HG02852 (cell line): ENCODE results near the gene MUC21.

Experiments used
- ATAC-seq: cut with Tn5 transposase; IDR thresholded peaks from one replicate; pipeline ENCODE4 v1.9.1; 2021; ENCODE audit warnings: mild to moderate bottlenecking, moderate library complexity; ENCODE audit not compliant: unreplicated experiment

MUC21 gene

GRCh38 chr6:30983439-30983838, at the start of gene MUC21:
TSS of gene MUC21 (plus strand) at chr6:30983718. CDS start at chr6:30983959, 241 bp downstream.
- ATAC-seq: no peak

DNA sequence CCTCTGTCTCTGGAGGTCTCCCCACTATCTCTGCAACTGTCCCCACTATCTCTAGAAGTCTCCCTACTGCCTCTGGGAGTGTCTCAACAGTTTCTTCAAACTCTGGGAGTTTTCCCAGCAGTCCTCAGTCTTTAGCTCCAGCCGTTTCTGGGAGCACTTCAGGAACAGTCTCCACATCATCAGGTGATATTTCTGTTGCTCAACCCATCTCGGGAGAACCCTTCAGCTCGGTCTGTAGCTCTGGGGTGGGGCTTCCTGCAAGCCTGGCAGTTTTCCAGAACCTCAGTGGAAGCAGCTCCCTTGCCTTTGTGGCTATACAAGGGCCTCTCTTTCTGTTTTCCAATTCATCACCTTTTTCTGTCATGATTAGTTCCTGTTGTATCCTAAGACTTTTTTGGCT, 48.5 kb upstream of the MUC21 start:
- ATAC-seq: no peak

DNA sequence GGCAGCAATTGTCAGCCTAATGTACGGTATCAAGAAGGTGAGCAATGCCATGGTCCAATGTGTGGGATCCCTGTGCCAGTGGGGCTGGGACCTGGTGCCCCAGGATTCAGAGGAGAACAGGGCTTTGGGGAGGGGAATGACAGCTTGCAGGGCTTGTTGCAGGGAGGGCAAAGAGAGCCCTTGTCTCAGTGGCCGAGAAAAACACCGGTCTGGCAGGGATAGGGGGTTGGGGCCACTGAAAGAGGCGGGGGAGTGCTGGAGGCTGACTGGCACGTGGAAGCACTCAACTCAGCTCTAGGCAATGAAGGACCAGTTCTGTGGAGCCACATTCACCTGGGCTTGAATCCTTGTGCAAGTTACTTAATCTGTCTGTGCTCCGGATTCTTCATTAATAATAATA, 46.3 kb upstream of the MUC21 start:
- no peak for ATAC-seq

DNA sequence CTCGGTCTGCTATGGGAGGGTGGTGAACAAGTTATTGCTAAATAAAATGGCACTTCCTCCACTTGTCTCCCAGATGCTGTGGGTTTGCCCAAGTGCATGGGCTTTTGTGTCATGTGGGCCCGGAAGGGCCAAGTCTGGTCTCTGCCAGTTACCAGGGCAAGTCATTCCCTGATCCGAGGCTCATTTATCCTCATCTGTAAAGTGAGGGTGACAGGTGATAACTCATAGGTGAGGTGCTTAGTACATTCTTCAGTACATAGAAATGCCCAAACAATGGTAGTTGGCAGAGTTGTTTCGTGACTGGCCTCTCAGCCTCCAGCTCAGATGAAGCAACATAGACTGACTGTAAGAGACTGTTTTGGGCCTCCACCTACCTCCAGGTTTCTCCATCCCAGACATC, 44.8 kb upstream of the MUC21 start:
- no peak for ATAC-seq

- no peak for ATAC-seq
Observed at GRCh38 chr6:30939473-30939872, 44.0 kb upstream of the MUC21 start.

- ATAC-seq: no peak
Observed at GRCh38 chr6:30940361-30940986, 43.0 kb upstream of the MUC21 start, which contains the start of gene MUCL3. TSS of gene MUCL3 (plus strand) at chr6:30940973. CDS start at chr6:30941000, 27 bp downstream.

DNA sequence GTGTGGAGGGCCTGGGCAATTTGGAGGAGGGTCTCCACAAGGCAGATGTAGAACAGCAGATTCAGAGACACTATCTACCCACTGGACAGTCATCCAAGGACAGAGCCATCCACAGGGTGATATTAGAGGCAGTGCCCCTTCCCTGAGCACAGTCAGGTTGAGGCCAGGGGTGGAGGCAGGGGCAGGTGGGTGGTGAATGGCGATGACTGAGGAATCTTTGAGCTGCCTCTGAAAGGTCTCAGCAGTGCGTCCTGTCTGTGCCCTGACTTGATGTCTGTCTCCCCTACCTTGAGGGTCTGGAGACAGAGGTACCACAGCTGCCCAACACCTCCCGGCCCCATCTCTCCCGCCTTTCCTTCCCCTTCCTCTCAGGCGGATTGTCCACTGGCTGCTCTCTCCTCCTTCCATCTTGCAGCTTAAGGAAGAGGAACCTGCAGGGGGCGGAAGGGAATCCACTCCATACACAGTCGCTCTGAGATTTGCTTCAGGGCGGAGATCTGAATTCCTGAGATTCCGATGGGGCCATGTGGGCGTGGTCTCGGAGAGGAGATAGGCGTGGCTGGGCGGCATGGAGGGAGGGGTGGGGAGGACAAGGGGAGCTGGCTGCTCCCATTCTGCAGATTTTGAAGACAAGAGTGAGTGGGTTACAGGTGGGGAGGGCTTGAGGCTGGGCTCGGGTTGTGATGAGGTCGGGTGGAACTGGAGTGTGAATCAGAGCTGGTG, 41.0 kb upstream of the MUC21 start:
- ATAC-seq: no peak

GRCh38 chr6:30944051-30944450, 39.5 kb upstream of the MUC21 start:
- ATAC-seq: no peak

DNA sequence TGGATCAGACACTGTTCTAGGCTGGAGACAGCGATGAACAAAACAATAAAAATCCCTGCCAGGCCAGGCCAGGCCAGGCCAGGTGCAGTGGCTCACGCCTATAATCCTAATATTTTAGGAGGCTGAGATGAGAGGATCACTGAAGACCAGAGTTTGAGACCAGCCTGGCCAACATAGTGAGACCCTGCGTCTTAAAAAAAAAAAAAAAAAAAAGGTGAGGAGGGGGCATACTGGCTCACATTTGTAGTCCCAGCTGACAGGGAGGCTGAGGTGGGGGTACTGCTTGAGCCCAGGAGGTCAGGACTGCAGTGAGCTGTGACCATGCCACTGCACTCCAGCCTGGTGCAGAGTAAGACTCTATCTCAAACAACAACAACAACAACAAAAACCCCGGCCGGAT, 38.2 kb upstream of the MUC21 start:
- ATAC-seq: no peak

GRCh38 chr6:30947231-30947630, 36.3 kb upstream of the MUC21 start:
- ATAC-seq: no peak

- ATAC-seq: no peak
Observed at GRCh38 chr6:30948811-30949210, 34.7 kb upstream of the MUC21 start.

DNA sequence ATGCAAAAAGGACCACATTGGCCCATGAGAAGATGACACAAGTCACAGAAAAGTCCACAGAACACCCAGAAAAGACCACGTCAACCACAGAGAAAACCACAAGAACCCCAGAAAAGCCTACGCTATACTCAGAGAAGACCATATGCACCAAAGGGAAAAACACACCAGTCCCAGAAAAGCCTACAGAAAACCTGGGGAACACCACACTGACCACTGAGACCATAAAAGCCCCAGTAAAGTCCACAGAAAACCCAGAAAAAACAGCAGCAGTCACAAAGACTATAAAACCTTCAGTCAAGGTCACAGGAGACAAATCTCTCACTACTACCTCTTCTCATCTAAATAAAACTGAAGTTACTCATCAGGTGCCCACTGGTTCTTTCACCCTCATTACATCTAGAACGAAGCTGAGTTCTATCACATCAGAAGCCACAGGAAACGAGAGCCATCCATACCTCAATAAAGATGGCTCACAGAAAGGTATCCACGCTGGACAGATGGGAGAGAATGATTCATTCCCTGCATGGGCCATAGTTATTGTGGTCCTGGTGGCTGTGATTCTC, 31.5 kb upstream of the MUC21 start:
- no peak for ATAC-seq

DNA sequence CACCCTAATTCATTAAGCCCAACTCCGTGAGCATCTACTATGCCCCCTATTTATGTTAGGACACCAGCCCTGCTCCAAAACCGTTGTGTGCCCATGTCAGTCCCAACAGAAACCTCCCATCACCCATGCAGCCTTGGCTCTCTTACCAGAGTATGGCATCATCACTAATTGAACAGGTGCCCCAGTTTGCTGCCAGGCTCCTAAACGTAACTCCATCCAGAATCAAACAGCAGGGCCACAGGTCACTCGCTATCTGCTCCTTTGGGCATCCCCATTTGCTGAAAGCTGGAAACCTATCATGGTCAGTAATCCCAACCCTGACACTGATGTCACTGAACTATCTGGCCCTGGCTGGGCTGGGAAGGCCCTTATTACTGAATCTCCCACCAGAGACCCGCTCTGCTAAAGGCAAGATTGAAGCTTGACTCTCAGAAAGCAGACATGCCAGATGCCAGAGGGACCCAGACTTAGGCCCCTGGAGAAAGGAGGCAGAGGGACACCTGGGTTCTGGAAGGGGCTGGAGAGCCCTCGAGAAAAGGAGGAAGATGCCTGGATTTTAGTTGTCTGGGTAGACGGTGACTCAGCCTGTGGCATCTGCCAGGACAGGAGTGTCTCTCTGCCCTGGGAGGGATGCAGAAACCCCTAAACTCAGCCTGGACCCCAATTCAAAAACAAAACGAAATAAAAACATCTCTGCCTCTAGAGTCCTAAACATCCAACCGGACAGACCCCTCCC, 28.7 kb upstream of the MUC21 start:
- no peak for ATAC-seq

DNA sequence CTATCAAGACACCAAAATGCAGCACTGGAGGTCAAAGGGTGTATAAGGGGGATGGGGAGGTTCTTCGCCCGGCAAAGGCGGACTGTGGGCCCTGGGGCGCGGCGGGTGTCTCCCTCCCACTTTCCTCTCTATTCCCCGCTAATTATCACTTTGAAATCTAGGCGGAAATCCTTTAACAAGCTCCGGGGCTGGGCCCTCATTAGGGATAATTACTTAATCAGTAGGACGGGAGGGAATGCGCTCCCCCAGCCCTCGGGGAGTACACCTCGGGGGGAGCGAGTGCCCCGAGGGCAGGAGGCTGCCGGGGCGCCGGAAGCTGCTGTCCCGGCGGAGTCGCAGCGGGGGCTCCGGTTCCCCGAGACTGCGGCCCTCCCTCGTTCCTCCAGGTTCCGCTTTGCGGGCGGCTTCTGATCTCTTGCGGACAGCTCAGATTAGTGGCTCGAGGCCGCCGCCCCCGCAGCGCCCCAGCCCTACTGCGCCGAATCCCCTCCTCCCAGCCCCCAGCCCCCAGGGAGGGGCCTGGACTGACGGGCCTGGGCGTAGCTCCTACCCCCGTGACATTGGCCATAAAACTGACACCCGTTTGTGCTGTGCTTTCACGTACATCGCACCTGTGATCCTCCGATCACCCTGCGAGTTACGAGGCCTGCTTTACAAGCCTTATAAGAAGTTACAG, 28.0 kb upstream of the MUC21 start:
- peak; percentile 59 for ATAC-seq

DNA sequence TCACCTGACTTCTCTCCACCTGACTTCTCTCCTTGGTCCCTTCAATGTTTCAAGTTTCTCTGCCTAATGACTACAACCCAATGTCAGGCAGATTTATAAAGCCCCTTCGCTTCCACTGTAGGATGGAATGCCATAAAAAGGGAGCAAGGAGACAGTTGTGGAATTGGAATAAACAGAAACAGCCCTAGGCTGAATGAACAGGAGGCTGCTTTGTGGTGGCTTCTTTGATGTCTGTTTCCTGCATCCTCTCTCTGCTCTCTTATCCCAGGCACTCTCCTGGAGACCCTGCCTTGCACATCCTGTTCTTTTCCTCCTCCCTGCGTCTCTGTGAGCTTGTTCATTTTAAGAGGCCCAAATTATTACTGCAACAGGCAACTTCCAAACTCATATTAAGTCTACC, 25.8 kb upstream of the MUC21 start:
- ATAC-seq: no peak

DNA sequence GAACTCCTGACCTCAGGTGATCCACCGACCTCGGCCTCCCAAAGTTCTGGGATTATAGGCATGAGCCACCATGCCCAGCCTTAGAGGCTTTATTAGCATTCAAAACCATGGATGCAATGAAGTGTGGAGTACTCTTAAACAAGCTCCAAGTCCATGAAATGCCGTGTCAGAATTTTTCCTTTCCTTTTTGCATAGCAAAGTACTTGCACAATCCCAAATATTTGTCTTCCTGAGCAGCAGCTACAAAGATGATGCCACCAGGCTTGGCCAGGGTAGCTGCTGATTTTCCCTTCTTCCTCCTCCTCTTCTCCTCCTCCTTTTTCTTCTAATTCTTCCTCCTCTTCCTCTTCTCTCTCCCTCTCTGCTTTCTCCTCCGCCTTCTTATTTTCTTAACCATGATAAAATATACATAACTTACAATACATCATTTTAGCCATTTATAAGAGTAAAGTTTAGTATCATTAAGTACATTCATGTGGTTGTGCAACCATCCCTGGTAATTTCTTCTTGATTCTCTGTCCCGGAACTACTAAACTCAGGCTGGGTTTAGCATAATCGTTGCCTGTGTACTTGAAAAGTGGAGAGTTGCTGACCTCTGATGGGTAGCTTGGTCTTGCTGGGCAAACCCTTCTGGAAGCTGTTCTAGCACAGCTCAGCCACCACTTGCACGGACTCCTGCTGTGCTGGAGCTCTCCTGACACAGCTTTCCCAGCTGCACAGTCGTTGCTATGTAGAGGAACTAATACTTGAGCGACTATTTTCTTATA, 22.4 kb upstream of the MUC21 start:
- no peak for ATAC-seq

DNA sequence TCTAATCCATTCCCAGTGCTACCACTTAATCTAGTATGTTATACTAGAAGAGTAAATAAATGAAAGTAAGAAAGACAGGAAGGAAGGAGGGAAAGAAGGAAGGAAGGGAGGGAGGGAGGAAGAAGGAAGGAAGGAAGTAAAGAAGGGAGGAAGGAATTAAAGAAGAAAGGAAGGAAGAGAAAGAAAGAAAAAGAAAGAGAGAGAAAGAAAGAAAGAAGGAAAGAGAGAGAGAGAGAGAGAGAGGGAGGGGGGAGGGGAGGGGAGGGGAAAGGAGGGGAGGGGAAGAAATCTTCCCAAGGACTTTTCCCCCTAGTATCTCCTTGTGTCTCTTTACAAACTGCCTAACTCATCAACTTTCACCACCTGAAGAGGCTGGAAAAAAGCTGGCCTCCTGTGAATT, 20.8 kb upstream of the MUC21 start:
- no peak for ATAC-seq

DNA sequence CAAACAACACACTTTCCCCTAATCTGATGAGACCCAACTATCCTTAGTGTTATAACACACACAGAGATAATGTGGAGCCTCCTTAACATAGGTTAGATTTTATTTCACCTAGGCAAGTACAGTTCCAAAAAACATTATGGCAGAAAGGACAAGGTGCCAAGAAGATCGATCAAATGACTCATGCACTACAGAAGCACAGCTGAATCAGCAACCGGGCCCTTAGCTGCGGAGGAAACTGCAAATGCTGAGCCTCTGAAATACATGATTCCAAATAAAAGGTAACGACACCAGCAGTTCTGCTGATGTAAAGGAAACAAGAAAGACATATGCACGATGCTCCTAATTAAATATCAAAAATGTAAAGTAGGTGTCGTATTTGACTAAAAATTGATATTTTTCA, 19.9 kb upstream of the MUC21 start:
- ATAC-seq: no peak

GRCh38 chr6:30964075-30964474, 19.4 kb upstream of the MUC21 start:
- ATAC-seq: no peak

DNA sequence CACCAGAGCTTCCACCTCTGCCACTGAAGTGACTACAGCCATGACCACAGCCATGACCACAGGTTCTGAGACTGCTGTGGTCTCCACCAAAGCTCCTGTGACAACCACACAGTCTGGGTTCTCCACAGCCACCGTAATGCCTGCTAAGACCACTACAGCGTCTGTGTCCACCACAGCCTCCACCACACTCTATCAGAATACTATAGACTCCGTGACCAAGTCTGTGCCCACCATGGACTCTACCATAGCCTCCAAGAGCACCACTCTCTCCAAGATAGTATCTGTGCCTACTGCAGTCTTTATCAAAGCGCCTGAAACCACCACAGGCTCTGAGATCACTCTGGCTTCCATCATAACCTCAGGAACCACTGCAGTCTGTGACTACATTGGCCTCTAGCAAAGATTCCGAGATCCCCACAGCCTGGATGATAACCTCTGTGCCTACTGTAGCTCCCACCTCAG, 18.3 kb upstream of the MUC21 start:
- ATAC-seq: no peak
